Ishikawa (cell line): ENCODE measurements around the gene PLPP2.

Experiments
- CEBPB ChIP-seq: IDR thresholded peaks from 2 replicates; pipeline ENCODE4 v1.6.1; 2012
- EP300 ChIP-seq: IDR thresholded peaks from 2 replicates; pipeline ENCODE4 v1.6.1; 2012; ENCODE audit warnings: borderline replicate concordance
- RAD21 ChIP-seq: IDR thresholded peaks from 2 replicates; pipeline ENCODE4 v1.6.1; 2012; ENCODE audit warnings: low read depth
- TAF1 ChIP-seq: IDR thresholded peaks from 2 replicates; pipeline ENCODE4 v1.6.1; 2012; ENCODE audit warnings: low read depth, mild to moderate bottlenecking
- TCF12 ChIP-seq: IDR thresholded peaks from 2 replicates; pipeline ENCODE4 v1.6.1; 2012; ENCODE audit warnings: low read depth
- ZBTB7A ChIP-seq: IDR thresholded peaks from 2 replicates; pipeline ENCODE4 v1.6.1; 2012; ENCODE audit warnings: low read depth
- TF ChIP-seq, protein P1 (sequence below): IDR thresholded peaks from 2 replicates; pipeline ENCODE4 v1.6.1; 2012; ENCODE audit warnings: low read depth, mild to moderate bottlenecking
- TF ChIP-seq, protein P2 (sequence below): IDR thresholded peaks from 2 replicates; pipeline ENCODE4 v1.6.1; 2012

DNA sequence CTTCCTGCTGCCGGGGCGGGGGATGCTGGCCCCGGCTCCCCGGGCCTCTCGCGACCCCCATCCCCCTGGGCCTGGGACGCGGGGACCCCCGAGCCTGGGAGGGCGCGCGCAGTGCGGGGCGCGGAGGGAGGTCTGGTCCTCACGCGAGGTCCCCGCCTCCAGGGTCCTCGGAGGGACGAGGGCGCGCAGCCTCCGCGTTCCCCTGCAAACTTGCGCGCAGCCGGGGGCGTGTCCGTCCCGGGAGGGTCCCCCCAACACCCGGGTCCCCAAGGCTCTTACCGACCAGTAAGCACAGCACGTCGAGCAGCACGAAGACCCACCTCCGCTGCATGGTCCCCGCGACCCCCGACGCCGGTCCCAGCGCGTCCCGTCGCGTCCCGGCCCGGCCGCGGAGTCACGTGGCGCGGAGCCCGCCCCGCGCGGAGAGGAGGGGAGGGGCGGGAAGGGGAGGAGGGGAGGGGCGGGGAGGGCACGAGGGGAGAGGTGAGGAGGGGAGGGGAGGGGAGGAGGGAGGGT lies at the start of gene PLPP2:
- TF ChIP-seq, protein P1, sequence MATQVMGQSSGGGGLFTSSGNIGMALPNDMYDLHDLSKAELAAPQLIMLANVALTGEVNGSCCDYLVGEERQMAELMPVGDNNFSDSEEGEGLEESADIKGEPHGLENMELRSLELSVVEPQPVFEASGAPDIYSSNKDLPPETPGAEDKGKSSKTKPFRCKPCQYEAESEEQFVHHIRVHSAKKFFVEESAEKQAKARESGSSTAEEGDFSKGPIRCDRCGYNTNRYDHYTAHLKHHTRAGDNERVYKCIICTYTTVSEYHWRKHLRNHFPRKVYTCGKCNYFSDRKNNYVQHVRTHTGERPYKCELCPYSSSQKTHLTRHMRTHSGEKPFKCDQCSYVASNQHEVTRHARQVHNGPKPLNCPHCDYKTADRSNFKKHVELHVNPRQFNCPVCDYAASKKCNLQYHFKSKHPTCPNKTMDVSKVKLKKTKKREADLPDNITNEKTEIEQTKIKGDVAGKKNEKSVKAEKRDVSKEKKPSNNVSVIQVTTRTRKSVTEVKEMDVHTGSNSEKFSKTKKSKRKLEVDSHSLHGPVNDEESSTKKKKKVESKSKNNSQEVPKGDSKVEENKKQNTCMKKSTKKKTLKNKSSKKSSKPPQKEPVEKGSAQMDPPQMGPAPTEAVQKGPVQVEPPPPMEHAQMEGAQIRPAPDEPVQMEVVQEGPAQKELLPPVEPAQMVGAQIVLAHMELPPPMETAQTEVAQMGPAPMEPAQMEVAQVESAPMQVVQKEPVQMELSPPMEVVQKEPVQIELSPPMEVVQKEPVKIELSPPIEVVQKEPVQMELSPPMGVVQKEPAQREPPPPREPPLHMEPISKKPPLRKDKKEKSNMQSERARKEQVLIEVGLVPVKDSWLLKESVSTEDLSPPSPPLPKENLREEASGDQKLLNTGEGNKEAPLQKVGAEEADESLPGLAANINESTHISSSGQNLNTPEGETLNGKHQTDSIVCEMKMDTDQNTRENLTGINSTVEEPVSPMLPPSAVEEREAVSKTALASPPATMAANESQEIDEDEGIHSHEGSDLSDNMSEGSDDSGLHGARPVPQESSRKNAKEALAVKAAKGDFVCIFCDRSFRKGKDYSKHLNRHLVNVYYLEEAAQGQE, result no peak
- TF ChIP-seq, protein P2, sequence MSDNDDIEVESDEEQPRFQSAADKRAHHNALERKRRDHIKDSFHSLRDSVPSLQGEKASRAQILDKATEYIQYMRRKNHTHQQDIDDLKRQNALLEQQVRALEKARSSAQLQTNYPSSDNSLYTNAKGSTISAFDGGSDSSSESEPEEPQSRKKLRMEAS, result peak; percentile 76; the same call in 1 of the 2 replicates
- TF ChIP-seq CEBPB, result no peak
- TF ChIP-seq TAF1, result no peak; the same call in 1 of the 2 replicates
- no peak for TF ChIP-seq TCF12
- no peak for TF ChIP-seq RAD21
- peak; percentile 48; the same call in 1 of the 2 replicates for TF ChIP-seq ZBTB7A
- no peak for TF ChIP-seq EP300
